Right lobe of liver (tissue), 4 donors: ENCODE results near the gene MYL9.

Experiments used
- POLR2A ChIP-seq: fragments of 450-650 bp; IDR thresholded peaks from one replicate; pipeline ENCODE4 v1.6.1; 2017; ENCODE audit warnings: antibody characterized with exemption, mild to moderate bottlenecking
- TF ChIP-seq, protein P1 (sequence below), 4 donors: fragments of 200-600 bp in 3 of 4; fragments of 450-650 bp in 1 of 4; IDR thresholded peaks; one replicate each; pipeline versions ENCODE4 v1.5.1 to v1.8.0; 2016 to 2022; ENCODE audit warnings: antibody characterized with exemption in 4 of 4, mild to moderate bottlenecking in 2 of 4
- donor health status: DM: no; HTN: no; CAD: no.
- donor health status: DM: no; HTN: no; CAD: no.
- donor health status: DM: no; HTN: yes; CAD: no.

DNA sequence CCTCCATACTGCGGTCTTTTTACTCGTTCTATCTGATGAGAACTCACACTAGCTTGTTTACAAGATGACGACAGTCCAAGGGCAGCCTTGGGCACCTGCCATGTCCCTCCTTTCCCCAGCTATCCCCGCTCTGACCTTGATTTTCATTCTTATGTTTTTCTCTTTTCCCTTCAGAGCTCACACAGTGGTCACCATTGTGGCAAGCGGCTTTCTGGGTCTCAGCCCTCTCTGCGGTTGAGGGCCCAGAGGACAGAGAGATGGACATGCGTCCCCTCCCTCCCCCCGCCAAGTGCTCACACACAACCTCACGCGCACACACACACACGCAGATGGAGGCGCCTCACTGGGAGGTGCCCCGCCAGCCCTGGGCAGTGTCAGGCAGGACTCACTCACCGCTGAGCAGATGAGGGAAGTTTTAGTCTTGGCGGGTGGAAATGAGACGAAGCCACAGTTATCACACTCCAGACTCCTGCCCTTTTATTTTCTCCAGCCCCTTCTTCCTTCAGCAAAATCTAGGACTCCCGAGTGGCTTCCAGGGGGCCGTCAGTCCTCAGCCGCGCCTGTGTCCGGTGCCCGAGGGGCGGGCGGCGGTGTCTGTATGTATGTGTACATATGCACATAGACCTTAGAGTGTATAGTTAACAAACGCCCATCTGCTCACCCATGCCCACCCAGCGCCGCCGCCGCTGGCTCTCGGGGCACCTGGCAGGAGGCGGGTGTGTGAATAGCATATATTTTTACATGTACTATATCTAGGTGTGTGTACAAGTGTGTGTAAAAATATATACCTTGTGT, 13.8 kb upstream of the MYL9 start:
- TF ChIP-seq, protein P1, sequence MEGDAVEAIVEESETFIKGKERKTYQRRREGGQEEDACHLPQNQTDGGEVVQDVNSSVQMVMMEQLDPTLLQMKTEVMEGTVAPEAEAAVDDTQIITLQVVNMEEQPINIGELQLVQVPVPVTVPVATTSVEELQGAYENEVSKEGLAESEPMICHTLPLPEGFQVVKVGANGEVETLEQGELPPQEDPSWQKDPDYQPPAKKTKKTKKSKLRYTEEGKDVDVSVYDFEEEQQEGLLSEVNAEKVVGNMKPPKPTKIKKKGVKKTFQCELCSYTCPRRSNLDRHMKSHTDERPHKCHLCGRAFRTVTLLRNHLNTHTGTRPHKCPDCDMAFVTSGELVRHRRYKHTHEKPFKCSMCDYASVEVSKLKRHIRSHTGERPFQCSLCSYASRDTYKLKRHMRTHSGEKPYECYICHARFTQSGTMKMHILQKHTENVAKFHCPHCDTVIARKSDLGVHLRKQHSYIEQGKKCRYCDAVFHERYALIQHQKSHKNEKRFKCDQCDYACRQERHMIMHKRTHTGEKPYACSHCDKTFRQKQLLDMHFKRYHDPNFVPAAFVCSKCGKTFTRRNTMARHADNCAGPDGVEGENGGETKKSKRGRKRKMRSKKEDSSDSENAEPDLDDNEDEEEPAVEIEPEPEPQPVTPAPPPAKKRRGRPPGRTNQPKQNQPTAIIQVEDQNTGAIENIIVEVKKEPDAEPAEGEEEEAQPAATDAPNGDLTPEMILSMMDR (IDR thresholded peaks at IDR 0.05), result no peak
- no peak for TF ChIP-seq POLR2A
